COLO668 (cell line): Measurements from ENCODE around the gene CALY.

Source experiments
- DNase-seq: peaks from one replicate; lab custom pipeline; 2025; ENCODE audit not compliant: unreplicated experiment; lab: John Stamatoyannopoulos, UW

Gene CALY

GRCh38 chr10:133366751-133367150, 30.1 kb upstream of the CALY start:
- no peak for DNase-seq

GRCh38 chr10:133366130-133366478, 29.4 kb upstream of the CALY start:
- no peak for DNase-seq

- DNase-seq, result no peak
Observed at GRCh38 chr10:133365461-133366129, 28.9 kb upstream of the CALY start.

GRCh38 chr10:133364645-133365431, 28.1 kb upstream of the CALY start:
- DNase-seq, result no peak

- no peak for DNase-seq
Observed at GRCh38 chr10:133362846-133363245, 26.1 kb upstream of the CALY start.

GRCh38 chr10:133361773-133362441, 25.2 kb upstream of the CALY start:
- DNase-seq, result no peak

GRCh38 chr10:133361227-133361626, 24.5 kb upstream of the CALY start:
- DNase-seq, result no peak

- DNase-seq, result peak; percentile 6
Observed at GRCh38 chr10:133359972-133360610, 23.4 kb upstream of the CALY start.

- DNase-seq, result peak; percentile 79
Observed at GRCh38 chr10:133359554-133359971, 22.9 kb upstream of the CALY start.

GRCh38 chr10:133358925-133359310, 22.2 kb upstream of the CALY start:
- DNase-seq, result no peak

GRCh38 chr10:133358162-133358924, 21.6 kb upstream of the CALY start:
- no peak for DNase-seq

- DNase-seq, result no peak
Observed at GRCh38 chr10:133357285-133358161, 20.8 kb upstream of the CALY start, which contains the start of gene FUOM. Gene FUOM (minus strand): TSS chr10:133358019. CDS start chr10:133358007, 12 bp downstream.

- no peak for DNase-seq
Observed at GRCh38 chr10:133356549-133357284, 20.0 kb upstream of the CALY start.

GRCh38 chr10:133355991-133356390, 19.3 kb upstream of the CALY start:
- DNase-seq, result no peak

GRCh38 chr10:133355266-133355665, 18.6 kb upstream of the CALY start:
- DNase-seq, result no peak

- DNase-seq, result no peak
Observed at GRCh38 chr10:133354672-133355240, 18.1 kb upstream of the CALY start.

- no peak for DNase-seq
Observed at GRCh38 chr10:133353988-133354605, 17.4 kb upstream of the CALY start.

GRCh38 chr10:133353202-133353959, 16.7 kb upstream of the CALY start:
- DNase-seq, result peak; percentile 16
